Measurements from ENCODE around the gene PLXNB2. TPM values are rescaled to one million over a fixed set of nuclear protein-coding genes. Genes with fewer than 3 reads are reported as not detected.

PLXNB2 gene
- total and polyA plus RNA-seq, 2 donors from 2014 or later, result 128 to 383 TPM

GRCh38 chr22:50315289-50316113 is 8.1 kb upstream of the PLXNB2 start:
- H3K27ac ChIP-seq (ENCODE audit: low read depth in 2 of 2, low read length in 2 of 2), result no peak overlapping the region
- no peak overlapping the region for H3K9ac ChIP-seq (ENCODE audit: low read length in 3 of 3)
- no peaks in the 10 kb centered on the region for H3K27me3 ChIP-seq (ENCODE audit: control insufficient read depth, insufficient read depth, low read length)
- DNase-seq (peak in 1 of 5 donors; percentile 59), FAIRE-seq (no peak)
- no peak for TF ChIP-seq CTCF (IDR thresholded peaks at IDR 0.05; ENCODE audit: borderline replicate concordance, extremely low read depth, insufficient read depth)
- no peaks in the 10 kb centered on the region for H3K9me3 ChIP-seq (ENCODE audit: control insufficient read depth in 2 of 3, insufficient read depth in 1 of 3, low read length in 3 of 3)
- H3K4me3 ChIP-seq (ENCODE audit: low read length in 3 of 3), result no peak overlapping the region
- no peaks in the 10 kb centered on the region for H3K36me3 ChIP-seq (ENCODE audit: control insufficient read depth in 2 of 3, insufficient read depth in 3 of 3, low read length in 3 of 3)
- intact Hi-C loops (cut with DNase I), result no loop called here
- peaks cover 0 to 17% (median 0%) of the 10 kb centered on the region in 3 donors for H3K4me1 ChIP-seq (ENCODE audit: control insufficient read depth in 2 of 3, insufficient read depth in 2 of 3, low read depth in 1 of 3, low read length in 3 of 3)

GRCh38 chr22:50314455-50315288 is 7.2 kb upstream of the PLXNB2 start:
- H3K36me3 ChIP-seq (ENCODE audit: control insufficient read depth in 2 of 3, insufficient read depth in 3 of 3, low read length in 3 of 3), result no peaks in the 10 kb centered on the region
- intact Hi-C loops (cut with DNase I), result no loop called here
- H3K4me3 ChIP-seq (ENCODE audit: low read length in 3 of 3), result peak overlapping the region in 1 of 3 donors; percentile 21
- no peaks in the 10 kb centered on the region for H3K27me3 ChIP-seq (ENCODE audit: control insufficient read depth, insufficient read depth, low read length)
- peaks cover 0 to 24% (median 0%) of the 10 kb centered on the region in 3 donors for H3K4me1 ChIP-seq (ENCODE audit: control insufficient read depth in 2 of 3, insufficient read depth in 2 of 3, low read depth in 1 of 3, low read length in 3 of 3)
- no peaks in the 10 kb centered on the region for H3K9me3 ChIP-seq (ENCODE audit: control insufficient read depth in 2 of 3, insufficient read depth in 1 of 3, low read length in 3 of 3)
- H3K27ac ChIP-seq (ENCODE audit: low read depth in 2 of 2, low read length in 2 of 2), result no peak overlapping the region
- H3K9ac ChIP-seq (ENCODE audit: low read length in 3 of 3), result no peak overlapping the region
- DNase-seq (peak; percentile 71 to 80 (median 76)), FAIRE-seq (no peak)
- TF ChIP-seq CTCF (IDR thresholded peaks at IDR 0.05; ENCODE audit: borderline replicate concordance, extremely low read depth, insufficient read depth), result no peak

GRCh38 chr22:50314081-50314454 is 6.6 kb upstream of the PLXNB2 start:
- Histone ChIP-seq H3K36me3 (ENCODE audit: control insufficient read depth in 2 of 3, insufficient read depth in 3 of 3, low read length in 3 of 3) (no peaks in the 10 kb centered on the region), H3K9me3 (ENCODE audit: control insufficient read depth in 2 of 3, insufficient read depth in 1 of 3, low read length in 3 of 3) (no peaks in the 10 kb centered on the region), H3K27ac (ENCODE audit: low read depth in 2 of 2, low read length in 2 of 2) (no peak overlapping the region), H3K4me3 (ENCODE audit: low read length in 3 of 3) (peak overlapping the region in 1 of 3 donors; percentile 21), H3K27me3 (ENCODE audit: control insufficient read depth, insufficient read depth, low read length) (no peaks in the 10 kb centered on the region), H3K9ac (ENCODE audit: low read length in 3 of 3) (no peak overlapping the region), H3K4me1 (ENCODE audit: control insufficient read depth in 2 of 3, insufficient read depth in 2 of 3, low read depth in 1 of 3, low read length in 3 of 3) (peaks cover 0 to 28% (median 0%) of the 10 kb centered on the region in 3 donors)
- intact Hi-C loops (cut with DNase I), result no loop called here
- no peak for TF ChIP-seq CTCF (IDR thresholded peaks at IDR 0.05; ENCODE audit: borderline replicate concordance, extremely low read depth, insufficient read depth)
- DNase-seq (peak in 1 of 5 donors; percentile 64), FAIRE-seq (no peak)

Data from kidney (tissue), 14 donors.